ENCODE data around the gene VGLL2.

DNA sequence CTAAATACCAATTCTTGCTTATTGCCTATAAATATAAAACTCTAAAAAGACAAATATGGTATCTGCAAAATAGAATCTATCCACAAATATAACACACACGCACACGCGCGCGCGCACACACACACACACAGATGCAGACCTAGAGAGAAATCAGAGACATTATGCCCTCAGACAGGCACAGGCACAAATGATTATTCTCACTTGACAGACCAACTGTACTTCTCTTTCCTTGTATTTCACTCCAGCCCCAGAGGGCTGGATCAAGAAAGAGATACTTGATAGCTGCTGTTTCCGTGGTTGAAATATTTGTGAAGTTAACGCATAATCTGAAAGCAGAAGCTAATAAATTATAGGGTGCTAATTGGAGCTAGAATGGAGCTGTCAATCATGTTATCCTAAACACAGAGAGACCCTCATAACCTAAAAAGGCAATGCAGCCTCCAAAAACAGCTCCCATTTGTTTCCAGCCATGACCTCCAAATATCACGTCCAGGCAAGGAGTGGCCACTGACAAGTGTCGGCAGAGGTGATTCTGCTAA is 11.5 kb downstream of the VGLL2 start:
- TF ChIP-seq, protein P1, sequence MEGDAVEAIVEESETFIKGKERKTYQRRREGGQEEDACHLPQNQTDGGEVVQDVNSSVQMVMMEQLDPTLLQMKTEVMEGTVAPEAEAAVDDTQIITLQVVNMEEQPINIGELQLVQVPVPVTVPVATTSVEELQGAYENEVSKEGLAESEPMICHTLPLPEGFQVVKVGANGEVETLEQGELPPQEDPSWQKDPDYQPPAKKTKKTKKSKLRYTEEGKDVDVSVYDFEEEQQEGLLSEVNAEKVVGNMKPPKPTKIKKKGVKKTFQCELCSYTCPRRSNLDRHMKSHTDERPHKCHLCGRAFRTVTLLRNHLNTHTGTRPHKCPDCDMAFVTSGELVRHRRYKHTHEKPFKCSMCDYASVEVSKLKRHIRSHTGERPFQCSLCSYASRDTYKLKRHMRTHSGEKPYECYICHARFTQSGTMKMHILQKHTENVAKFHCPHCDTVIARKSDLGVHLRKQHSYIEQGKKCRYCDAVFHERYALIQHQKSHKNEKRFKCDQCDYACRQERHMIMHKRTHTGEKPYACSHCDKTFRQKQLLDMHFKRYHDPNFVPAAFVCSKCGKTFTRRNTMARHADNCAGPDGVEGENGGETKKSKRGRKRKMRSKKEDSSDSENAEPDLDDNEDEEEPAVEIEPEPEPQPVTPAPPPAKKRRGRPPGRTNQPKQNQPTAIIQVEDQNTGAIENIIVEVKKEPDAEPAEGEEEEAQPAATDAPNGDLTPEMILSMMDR (IDR thresholded peaks at IDR 0.05), result no peak
- TF ChIP-seq EP300 (IDR thresholded peaks at IDR 0.05), result no peak
